GM12875 (cell line): Measurements from ENCODE around the gene MALL.
"Not testable (repeated sequence)": the region's sequence is repeated elsewhere in the genome, so short reads cannot be mapped to it uniquely, and the experiment has no call there.

Experiments used
- H3K4me3 ChIP-seq: one replicate; pipeline ENCODE4 v1.5.1; 2011; ENCODE audit warnings: low read depth, low read length, control low read depth

The MALL gene

DNA sequence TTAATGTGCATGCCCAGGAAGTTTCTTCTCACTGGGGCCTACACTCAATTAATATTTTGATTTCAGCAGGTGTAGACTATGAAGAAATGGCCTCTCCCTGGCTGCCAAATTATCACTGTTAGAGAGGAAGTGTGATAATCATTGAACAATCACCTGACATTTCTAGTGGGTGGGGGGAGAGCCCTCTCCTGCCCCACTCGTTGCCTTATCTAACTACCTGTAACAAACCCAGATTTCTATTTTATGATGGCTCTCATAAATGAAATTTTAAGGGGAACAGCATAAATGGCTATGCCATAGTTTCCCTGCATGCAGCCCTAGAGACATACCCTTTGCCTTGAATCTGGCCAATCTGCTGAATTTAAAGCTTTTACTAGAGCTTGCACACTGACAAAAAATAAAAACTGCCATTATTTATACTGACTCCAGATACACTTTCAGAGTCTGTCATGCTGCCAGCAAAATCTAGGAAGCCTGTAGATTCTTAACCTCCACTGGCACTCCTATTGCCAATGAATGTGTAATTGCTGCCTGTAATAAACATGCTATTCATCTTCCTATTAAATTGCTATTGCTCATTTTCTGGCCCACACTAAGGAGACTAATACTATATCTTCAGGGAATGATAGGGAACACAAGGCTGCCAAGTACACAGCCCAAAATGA is 55.8 kb downstream of the MALL start:
- H3K4me3 ChIP-seq: not testable (repeated sequence)

- H3K4me3 ChIP-seq: not testable (repeated sequence)
Measured at GRCh38 chr2:110059009-110059693, 56.5 kb downstream of the MALL start.

DNA sequence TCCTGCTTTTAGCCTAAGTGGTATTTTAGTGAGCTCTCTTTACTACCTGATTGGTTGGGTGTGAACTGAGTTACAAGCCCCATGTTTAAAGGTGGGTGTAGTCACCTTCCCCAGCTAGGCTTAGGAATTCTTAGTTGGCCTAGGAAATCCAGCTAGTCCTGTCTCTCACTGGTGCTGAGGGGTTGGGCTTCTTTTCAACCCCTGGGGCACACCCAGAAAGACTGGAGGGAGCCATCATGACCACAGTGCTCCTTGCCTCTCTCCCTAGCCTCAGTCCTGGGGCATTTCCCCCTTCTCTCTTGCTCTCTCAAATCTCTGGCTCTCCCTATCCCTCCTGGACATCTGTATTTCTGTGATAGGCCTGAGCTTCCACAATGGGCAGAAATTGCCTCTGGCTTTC is 57.6 kb downstream of the MALL start:
- not testable (repeated sequence) for H3K4me3 ChIP-seq

GRCh38 chr2:110055819-110056408 is 59.7 kb downstream of the MALL start:
- not testable (repeated sequence) for H3K4me3 ChIP-seq

DNA sequence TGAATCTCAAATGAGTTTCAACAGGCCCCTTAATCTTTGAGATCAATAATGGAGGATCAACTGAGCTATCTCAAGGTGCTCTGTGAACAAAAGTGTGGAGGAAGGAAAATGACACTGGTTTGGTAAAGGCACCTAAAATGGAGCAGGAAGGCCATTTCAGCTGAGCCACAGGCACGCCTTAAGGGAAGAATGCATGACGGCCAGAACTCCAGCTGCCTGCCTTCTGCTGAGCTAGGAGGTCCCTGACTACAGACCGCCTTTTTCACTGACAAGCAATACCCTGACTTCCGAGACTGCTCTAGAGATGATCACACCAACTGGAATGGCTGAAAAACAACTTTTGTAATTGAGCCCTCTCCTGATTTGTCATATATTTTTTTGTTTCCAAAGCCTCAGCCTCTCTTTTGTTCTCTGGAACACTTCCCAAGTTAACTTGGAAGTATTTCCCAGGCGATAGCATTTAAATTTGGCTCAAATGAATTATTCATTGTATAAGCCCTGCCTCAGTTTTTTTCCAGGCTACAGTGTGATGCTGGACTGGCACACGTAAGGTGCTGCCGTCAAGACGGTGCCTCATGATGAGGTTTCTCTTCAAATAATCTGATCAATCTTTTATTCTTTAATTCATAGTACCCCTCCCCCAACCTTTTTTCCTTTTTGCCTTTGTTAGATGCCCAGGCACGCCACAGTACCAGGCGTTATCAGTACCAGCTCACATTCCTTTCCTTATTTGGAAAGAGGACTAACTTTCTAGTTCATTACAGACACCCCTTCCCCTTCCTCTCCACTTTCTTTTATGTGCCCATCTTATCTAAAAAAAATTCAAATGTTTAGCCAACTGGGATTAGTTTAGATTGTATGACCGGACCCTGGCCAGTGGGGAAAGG is 60.9 kb downstream of the MALL start:
- H3K4me3 ChIP-seq: not testable (repeated sequence)

- H3K4me3 ChIP-seq: not testable (repeated sequence)
Measured at GRCh38 chr2:110053688-110054087, 61.9 kb downstream of the MALL start.

DNA sequence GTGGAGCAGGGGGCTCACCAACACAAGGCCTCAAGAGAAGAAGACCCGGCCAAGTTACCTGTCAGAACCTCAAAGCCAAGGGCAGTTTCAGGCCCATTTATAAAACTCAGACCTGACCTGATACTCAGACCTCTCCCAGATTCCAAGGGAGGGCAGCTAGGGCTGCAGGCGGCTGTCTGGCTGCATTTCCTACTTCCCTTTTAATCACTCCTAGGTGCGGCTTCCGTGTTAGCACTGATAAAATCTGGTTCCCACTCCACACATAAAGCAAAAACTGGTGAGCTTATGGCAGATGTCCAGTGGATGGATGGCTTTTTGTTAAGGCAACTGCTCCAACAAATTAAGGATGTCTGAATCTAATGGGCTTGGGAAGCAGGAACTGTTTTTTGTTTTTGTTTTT is 63.5 kb downstream of the MALL start:
- not testable (repeated sequence) for H3K4me3 ChIP-seq

DNA sequence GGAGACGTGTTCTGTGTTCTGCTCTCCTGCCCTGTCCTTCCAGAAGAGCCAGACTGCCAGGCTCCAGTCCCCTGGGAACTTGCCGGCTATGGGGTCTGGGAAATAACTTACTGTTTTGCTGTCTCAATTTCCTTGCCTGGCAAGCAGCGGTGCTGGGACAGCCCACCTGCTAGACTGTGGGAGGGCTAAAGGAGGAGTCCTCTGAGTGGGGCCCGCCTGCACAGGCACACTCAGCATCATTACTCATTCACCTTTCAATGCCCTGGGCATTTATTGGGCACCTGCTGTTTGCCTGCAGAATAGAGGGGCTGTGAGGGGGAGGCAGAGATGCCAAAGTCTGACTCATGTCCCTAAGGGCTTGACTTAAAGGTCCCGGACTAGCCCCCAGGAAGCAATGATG is 65.4 kb downstream of the MALL start:
- H3K4me3 ChIP-seq: not testable (repeated sequence)

DNA sequence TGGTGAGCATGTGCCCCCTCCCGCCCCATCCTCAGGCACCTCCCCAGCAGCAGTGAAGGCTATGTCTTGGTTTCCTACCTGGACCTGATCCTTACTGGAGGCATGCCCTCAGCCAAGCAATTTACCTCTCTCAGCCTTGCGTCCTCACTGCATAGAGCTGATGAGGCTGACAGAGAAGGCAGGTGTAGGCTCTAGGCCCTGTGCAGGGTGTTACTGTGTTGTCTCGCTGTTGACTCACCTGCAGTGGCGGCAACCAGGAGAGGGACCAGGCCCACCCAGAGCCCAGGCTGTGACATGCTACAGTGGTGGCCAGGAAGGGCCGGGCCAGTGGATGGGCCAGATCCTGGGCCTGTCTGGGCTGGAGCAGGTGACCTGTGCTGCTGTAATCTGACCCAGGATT is 65.9 kb downstream of the MALL start:
- H3K4me3 ChIP-seq: not testable (repeated sequence)

DNA sequence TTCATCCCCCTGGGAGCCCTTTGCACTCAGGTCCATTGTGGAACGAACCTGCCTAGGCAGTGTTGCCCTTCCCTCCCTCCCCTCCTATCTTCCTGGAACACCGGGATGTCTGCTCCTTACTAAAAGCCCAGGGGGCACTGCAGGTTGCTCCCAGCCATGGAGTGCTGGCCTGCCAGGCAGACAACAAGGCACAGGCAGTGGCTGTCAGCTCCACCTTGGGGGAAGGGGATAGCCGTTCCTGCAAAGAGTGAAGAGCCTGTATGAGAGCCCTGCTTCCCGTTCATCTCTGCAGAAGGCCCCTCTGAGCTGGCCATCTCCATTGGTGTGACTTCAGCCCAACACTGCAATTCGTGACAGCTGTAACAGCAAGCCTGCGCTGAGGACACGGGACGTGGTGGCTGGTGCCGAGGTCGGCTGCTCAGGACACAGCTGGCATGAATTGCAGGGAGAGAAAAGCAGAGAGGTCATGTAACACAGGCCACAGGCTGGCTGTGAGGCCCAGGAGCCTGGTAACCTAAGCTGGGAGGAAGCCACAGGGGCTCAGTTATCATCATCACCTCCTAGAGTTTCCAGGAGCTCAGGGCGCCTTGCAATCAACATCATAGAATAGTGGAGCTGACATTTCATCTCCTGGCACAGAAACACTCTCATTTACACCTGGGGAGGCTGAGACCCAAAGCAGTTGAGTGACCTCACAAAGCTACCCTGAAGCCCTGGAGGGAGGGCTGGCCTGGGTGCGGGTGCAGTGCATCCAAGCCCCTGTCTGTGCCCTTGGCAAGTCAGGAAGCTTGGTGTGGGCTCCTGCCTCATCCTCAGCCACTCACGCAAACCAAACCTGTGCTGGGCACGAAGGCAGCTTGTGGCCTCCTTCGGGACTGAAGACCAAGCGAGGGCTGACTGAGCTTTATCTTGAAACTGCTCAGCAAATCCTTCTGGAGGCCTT is 67.1 kb downstream of the MALL start:
- not testable (repeated sequence) for H3K4me3 ChIP-seq

- not testable (repeated sequence) for H3K4me3 ChIP-seq
Measured at GRCh38 chr2:110047225-110047624, 68.4 kb downstream of the MALL start.

GRCh38 chr2:110041941-110042660 is 73.5 kb downstream of the MALL start:
- H3K4me3 ChIP-seq: not testable (repeated sequence)

DNA sequence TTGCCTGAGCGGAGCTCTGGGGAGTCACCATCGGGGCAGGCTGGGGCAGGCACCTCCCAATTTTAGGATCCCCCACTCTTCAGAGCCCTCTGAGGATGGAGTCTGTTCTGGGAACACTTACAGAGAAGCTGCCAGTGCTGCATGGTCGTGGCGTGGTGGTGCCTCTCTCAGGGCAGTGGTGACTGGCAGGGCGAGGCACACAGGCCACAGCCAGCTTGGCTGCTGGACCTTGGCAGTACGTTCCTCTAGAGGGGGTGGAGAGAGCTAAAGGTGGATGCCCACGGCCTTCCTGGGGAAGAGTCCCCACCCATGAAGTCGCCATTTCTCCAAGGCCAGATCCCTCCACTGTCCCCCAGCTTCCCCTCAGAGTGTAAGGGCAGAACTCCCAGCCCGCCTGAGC is 78.3 kb downstream of the MALL start:
- H3K4me3 ChIP-seq: not testable (repeated sequence)

DNA sequence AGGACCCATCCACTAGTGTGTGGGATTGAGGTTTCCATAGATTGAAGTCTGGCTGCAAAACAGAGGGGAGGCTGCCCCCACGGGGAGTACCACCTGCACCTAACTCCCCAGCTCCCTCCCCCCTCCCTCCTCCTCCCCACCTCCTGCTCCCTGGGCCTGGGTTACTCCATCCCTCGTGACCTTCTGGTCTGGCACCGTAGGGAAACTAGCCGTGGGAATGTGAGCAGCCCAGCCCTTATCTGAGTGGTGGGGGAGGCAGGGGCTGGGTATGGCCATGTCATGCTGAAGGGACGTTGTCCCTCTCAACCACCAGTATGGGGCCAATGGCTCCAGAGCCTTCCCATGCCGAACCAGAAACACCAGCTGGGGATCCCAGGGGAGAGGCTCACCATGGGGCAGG is 80.2 kb downstream of the MALL start:
- not testable (repeated sequence) for H3K4me3 ChIP-seq

- H3K4me3 ChIP-seq: not testable (repeated sequence)
Measured at GRCh38 chr2:110034935-110035334, 80.7 kb downstream of the MALL start.
